Measurements from ENCODE around the gene LRRN2.

The LRRN2 gene

DNA sequence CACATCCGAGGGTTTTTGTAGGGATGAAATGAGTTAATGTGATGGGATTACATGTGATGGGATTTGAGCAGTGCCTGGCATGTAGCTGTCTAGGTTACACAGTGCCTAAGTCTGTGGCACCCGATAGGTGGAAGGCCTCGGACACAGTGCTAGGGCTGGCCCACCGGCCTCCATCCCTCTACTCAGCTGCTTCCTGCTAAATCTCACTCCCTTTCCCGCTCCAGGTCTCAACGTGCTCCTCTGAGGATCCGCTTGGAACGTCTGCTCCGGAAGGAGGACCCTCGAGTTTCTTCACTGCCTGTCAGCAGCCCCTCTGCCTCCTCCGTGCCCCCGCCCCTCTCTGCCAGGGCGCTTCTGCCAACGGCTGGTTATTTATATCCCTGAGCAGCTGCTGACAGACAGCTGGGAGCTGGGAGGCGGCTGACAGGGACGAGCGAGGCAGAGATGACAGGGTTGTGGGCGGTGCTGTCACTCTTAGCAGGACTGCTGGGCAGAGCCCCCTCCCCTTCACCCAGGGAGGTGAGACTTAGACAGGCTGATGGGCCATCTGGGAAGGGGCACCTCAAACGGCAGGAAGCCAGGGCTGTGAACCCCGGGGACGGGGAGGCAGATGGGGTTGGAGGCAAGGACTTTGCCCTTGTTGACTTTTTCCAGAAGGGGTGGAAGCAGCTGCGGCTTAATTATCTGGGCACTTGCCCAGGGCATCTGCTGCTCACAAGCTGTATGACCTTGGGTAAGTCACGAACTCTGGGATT is 26.6 kb upstream of the LRRN2 start:
- DNase-seq = peak; percentile 51

DNA sequence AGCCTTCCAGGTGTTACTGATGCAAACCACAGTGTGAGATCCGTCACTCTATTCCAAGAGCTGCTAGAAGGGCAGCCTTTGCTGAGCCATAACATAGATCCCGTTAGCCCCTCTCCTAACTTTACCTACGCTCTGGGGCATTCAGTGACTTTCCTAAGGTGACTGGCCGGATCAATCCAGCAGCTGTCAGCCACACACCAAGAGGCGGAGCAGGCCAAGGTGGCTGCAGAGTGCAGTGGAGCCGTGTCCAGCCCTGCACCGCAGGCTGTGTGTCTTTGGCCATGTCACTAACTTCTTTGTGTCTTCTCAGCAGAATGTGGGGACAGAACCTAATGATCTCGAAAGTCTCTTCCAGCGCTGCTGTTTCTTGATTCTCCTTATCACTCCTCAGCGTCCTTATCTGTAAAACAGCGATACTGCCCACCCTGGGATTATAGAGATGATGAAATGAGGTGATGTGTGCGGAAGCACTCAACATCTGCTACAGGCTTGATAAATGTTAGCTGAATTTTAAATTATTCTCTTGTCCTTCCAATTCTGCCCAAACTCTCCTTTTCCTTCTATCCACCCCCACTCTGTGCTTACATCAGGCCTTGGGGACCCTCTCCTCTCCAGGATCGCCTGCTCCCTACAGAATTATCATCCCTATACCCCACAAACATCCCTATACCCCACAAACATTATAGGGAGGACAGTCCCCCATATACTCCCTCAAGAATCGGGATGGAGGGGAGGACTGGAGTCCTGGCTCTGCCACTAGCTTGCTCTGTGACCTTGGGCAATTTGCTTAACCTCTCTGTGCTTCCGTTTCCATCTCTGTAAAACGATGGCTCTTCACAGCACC is 25.8 kb upstream of the LRRN2 start:
- DNase-seq = peak; percentile 96

GRCh38 chr1:204709960-204710912 is 24.7 kb upstream of the LRRN2 start:
- no peak for DNase-seq

DNA sequence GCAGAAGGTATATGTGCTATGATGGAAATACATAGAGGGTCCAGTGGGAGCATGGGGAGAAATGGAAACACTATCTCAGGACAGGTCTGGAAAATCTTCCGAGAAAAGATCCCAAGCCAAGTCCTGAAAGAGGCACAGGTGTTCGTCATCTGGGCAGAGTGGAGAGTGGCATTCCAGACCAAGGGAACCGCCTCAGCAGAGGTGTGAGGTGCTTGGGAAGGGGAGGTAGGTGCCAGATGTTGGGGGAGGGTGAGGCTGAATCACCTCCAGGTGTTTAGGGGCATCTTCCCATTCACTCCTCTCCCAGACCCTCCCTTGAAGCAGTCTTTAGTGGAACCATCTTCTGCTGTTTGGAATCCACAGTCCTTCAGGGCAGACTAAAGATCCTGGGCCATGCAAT is 23.5 kb upstream of the LRRN2 start:
- no peak for DNase-seq

- DNase-seq = peak; percentile 21
These were observed 21.4 kb upstream of the LRRN2 start for GRCh38 chr1:204706838-204707509.

GRCh38 chr1:204705888-204706837 is 20.6 kb upstream of the LRRN2 start:
- DNase-seq = peak; percentile 73

DNA sequence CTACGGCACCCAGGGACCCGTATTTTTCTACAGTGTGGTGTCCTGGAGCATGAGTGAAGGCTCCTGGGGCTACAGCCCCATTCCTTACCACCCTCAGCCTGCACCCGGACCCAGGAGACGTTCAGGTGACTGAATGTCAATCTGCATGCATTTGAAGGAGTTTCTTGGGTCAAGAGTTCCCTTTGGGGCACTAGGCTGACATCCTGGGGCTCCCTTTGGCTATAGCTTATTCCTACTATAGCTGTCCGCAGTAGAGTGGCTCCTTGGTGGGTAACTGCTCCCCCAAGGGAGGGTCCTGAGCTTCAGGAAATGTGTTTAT is 19.9 kb upstream of the LRRN2 start:
- no peak for DNase-seq

DNA sequence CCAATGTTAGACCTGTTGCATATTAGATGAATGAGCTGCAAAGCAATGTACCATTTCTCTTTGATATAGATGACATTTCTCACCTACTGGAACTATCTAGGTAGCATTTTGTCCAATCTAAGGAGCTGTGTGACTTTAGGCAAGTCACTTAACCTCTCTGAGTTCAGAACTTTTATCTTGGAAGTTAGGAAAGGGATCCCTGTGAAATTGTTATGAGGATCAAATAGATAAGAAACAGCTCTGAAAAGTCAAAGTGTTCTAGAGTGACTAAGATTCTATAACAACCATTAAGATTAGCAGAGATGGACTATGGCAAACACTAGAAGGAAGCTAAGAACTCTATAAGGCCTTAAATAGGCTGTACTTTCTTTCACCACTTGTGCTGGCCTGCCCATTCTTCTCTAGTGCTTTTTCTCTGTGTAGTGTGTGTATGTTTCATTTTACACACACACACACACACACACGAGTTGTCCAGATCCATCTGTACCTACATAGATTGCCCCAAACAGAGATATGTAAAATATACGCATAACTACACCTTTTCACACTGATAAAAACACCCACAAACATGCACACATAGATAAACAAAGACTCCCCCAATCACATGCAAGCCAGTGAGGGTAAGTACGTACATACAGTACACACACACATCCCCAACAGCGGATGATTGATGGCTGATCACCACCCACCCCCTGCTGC is 19.4 kb upstream of the LRRN2 start:
- no peak for DNase-seq

- no peak for DNase-seq
These were observed 18.5 kb upstream of the LRRN2 start for GRCh38 chr1:204703826-204704612.

GRCh38 chr1:204703268-204703664 is 17.7 kb upstream of the LRRN2 start:
- DNase-seq = no peak

DNA sequence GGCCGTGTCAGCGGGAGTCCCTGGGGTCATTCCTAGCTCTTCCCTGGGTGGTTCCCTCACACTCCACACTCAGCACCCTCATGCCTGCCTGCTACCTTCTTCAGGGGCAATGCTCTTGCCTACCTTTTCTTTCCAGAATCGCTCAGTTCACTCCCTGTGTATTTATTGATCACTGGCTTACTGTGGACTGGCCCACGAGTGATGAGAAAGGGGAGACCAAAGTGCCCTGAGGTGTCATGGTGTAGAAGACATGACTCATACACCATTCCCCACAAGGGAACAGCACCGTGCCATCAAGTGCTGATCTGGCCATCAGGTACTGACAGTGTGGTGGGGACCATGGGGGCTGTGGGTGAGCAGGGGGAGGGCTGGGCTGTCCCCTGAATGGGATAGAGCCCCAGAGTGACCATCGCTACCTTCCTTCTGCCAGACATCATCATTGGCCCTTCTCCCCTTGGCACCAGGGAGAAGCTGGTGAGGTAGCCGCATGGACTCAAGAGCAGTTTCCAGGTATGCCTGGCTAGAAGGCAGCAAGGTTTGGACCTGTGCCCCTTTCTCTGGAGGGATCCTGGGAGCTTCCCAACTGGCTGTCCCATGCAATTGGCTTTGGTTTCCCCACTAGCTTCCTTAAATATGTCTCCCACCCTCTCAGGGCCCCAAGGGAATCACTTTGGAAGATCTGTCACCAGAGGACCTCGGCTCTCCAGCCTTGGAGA is 17.2 kb upstream of the LRRN2 start:
- DNase-seq = no peak

- DNase-seq = no peak
These were observed 15.7 kb upstream of the LRRN2 start for GRCh38 chr1:204701229-204701628.

DNA sequence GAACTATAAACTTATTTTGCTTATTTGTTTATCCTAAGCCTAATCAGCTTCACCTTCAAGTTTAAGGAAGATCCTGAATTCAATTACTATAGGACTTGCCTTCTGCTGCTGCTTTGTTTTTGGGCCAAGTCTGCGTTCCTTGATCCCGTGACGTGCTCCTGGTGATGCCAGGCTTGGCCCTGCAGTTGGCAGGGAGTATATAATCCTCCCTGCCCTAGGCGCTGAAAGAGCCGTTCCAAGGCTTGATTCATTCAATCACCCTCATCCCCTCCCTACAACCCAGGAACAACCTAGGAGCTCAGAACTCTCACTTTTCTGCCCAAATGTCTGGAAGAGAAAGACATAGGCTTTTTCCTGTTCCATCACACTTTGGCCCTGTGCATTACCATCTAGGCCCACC is 12.4 kb upstream of the LRRN2 start:
- no peak for DNase-seq

- no peak for DNase-seq
These were observed 11.1 kb upstream of the LRRN2 start for GRCh38 chr1:204696606-204697005.

DNA sequence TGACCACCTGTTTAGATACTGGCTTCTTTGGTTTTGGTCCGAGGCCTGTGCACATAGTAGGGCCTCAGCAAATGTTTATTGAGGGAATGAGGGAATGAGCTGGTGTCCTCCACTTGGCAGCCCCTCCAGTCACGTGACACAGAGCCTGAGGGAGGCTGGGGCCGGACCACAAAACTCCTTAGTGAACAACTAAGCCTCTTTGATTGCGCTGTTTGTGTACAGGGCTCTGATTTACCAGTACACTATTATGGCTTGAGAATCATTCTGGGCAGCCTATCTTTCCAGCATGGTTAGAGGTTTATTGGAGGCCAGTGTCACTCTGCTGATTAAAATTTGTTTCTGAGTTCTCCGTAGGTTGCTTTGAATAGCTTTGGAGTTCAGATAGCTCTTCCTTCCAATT is 10.2 kb upstream of the LRRN2 start:
- no peak for DNase-seq

- DNase-seq = no peak
These were observed 8.6 kb upstream of the LRRN2 start for GRCh38 chr1:204694145-204694544.

DNA sequence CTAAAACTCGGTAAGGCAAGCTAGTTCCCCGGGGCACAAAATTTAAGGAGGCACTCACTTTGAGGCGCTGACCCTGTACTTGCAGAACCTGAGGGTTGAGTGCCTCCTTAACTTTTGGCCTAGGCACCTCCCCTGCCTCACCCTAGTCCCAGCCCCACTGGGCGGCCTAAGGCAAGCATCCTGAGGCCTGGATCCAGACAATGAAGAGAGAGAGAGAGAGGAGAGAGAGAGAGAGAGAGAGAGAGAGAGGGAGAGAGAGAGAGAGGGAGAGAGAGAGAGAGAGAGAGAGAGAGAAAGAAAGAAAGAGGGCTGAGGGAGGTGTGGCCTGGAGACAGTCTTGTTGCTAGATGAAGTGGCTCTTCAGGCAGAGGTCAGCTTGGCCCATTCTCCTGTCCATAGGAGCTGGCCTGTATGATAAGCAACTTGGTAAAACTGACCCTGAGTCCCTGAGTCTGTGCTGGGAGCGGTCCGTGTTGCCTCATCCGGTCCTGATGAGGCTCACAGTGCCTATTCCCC is 7.4 kb upstream of the LRRN2 start:
- DNase-seq = no peak

- DNase-seq = peak; percentile 39
These were observed 6.8 kb upstream of the LRRN2 start for GRCh38 chr1:204692325-204692840.

DNA sequence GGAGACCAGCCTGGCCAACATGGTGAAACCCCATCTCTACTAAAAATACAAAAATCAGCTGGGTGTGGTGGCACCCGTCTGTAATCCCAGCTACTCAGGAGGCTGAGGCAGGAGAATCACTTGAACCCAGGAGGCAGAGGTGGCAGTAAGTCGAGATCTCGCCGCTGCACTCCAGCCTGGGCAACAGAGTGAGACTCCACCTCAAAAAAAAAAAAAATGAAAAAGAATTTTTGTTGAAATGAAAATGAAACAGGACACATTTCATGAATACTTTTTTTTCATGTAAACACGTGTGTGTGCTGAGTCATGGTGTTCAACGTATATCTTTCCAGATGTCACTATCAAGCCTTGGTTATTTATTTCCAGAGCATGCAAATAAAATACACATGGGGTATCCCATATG is 5.8 kb upstream of the LRRN2 start:
- peak; percentile 88 for DNase-seq

All from OCI-M1 (cell line).